ENCODE measurements around the gene CCDC77. TPM values are rescaled to one million over a fixed set of nuclear protein-coding genes. Genes with fewer than 3 reads are reported as not detected.

The CCDC77 gene
- total RNA-seq, 4 donors from 2014 or later: 3.4 to 18.3 (median 5.7) TPM

DNA sequence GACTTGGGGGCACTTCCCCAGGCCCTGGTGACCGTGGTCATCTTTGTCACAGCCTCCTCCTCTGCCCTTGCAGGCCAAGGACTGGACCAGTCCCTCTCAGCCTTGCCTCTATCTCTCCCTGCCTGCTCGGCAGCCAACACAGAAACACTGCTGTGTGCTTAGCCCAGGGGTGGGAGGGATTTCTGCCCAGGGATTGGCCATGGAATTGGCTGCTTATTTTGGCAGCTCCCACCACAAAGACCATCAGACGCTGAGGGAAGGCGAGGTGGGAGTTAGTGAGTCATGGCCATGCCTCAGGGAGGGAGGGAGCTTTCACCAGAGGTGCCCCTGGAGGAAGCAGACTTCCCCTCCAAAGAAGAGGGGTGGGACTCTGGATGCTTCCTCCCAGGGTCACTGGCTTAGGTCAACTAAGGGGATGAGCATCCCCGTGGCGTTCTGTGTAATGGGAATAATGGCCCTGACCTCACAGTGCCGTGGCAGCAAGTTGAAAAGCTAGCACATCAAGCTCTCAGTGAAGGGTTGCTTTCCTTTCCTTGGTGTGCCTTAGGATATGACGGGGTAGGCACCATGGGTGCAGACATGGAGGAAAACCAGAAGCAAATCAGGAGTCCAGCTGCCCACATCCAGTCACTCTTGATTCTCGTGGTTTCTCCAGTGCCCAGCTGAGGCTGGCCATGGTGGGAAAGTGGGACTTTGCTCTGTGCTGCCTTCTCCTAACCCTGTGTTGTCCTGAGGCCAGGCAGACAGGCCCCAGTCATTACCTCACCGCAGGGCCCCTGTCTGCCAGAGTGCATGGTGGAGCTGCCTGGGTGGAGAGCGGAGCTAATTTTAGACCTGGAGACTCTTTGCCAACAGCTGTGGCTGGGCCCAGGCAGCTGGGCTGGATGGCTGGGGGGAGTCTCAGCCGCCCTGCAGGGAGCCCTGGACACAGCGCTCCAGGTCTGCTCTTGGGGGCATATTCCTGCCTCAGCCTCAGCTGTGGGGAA is 79.7 kb downstream of the CCDC77 start:
- 40 to 41% methylated on average over 13 of the region's 13 CpGs for WGBS, 2 donors

DNA sequence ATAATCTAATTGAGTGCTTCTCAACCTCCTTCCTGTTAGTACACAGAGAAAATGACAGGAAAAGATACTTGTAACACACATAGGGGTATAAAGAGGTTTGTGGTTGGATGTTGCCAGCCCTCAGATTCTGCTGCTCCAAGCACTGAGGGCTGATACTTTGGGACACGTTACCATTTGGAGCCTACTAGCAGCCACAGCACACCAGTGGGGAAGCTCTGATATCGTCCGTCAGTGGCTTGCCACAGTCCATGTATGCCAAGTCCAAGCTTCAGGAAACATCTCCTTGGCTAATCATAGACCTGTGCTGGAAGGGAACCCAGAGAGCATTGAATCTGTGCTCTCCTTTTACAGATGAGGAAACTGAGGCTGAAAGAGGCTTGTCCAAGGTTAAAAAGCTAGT is 80.6 kb downstream of the CCDC77 start:
- peak in 1 of 2 donors; percentile 39 for DNase-seq (ENCODE audit: low spot score in 2 of 2)
- TF ChIP-seq, protein P1, sequence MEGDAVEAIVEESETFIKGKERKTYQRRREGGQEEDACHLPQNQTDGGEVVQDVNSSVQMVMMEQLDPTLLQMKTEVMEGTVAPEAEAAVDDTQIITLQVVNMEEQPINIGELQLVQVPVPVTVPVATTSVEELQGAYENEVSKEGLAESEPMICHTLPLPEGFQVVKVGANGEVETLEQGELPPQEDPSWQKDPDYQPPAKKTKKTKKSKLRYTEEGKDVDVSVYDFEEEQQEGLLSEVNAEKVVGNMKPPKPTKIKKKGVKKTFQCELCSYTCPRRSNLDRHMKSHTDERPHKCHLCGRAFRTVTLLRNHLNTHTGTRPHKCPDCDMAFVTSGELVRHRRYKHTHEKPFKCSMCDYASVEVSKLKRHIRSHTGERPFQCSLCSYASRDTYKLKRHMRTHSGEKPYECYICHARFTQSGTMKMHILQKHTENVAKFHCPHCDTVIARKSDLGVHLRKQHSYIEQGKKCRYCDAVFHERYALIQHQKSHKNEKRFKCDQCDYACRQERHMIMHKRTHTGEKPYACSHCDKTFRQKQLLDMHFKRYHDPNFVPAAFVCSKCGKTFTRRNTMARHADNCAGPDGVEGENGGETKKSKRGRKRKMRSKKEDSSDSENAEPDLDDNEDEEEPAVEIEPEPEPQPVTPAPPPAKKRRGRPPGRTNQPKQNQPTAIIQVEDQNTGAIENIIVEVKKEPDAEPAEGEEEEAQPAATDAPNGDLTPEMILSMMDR (IDR thresholded peaks at IDR 0.05): no peak
- no peak for TF ChIP-seq POLR2A (IDR thresholded peaks at IDR 0.05)
- intact Hi-C loops (cut with DNase I; ENCODE audit: low total_unique reads): no loop called here
- 80 to 89% methylated on average over 3 of the region's 3 CpGs for WGBS, 2 donors
- no peak overlapping the region for H3K4me3 ChIP-seq (ENCODE audit: low read depth, poor library complexity, severe bottlenecking)

More for the DNA sequence above, 79.7 kb downstream of the CCDC77 start:
- H3K4me3 ChIP-seq (ENCODE audit: low read depth, poor library complexity, severe bottlenecking): no peak overlapping the region
- peak in 1 of 2 donors; percentile 81 for DNase-seq (ENCODE audit: low spot score in 2 of 2)
- intact Hi-C loops (cut with DNase I; ENCODE audit: low total_unique reads): no loop called here
- TF ChIP-seq, protein P1 (IDR thresholded peaks at IDR 0.05): no peak
- no peak for TF ChIP-seq POLR2A (IDR thresholded peaks at IDR 0.05)

DNA sequence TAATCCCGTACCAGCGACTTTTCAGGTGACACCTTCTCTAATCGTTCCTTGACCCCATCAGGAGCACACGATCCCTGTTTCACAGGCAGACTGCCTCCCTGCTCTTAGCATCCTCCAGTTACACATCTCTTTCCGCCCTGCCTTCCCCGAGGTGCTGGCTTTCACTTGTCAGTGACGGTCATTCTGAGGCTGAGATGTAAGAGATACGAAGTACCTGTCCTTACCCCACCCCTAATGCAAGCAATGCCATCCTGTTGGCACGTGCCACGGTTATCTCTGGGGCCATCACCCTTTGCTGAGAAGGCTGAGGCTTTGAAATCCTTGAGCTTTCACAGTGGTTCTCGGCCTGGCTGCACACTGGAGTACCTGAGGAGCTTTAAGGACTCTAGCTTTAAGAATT is 82.7 kb downstream of the CCDC77 start:
- DNase-seq (ENCODE audit: low spot score in 2 of 2): peak in 1 of 2 donors; percentile 67
- WGBS, 2 donors: 63 to 66% methylated on average over 11 of the region's 11 CpGs
- H3K4me3 ChIP-seq (ENCODE audit: low read depth, poor library complexity, severe bottlenecking): no peak overlapping the region
- intact Hi-C loops (cut with DNase I; ENCODE audit: low total_unique reads): no loop called here
- TF ChIP-seq, protein P1 (IDR thresholded peaks at IDR 0.05): no peak
- TF ChIP-seq POLR2A (IDR thresholded peaks at IDR 0.05): no peak

DNA sequence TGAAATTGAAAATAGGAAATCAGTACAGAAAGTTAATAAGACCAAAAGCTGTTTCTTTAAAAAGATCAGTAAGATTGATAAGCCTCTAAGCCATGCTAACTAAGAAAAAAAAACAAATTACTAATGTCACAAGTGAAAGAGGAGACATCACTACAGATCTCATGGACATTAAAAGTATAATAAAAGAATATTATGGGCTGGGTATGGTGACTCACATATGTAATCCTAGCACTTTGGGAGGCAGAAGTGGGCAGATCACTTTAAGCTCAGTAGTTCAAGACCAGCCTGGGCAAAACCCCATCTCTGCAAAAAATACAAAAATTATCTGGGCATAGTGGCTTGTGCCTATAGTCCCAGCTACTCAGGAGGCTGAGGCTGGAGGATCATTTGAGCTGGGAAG is 88.8 kb downstream of the CCDC77 start:
- intact Hi-C loops (cut with DNase I; ENCODE audit: low total_unique reads): no loop called here
- TF ChIP-seq POLR2A (IDR thresholded peaks at IDR 0.05): no peak
- TF ChIP-seq, protein P1 (IDR thresholded peaks at IDR 0.05): no peak
- DNase-seq (ENCODE audit: low spot score in 2 of 2): no peak
- no peak overlapping the region for H3K4me3 ChIP-seq (ENCODE audit: low read depth, poor library complexity, severe bottlenecking)

Other genes starting within 250 kb of the CCDC77 start
- gene SLC6A12, start 187.5 kb upstream of the CCDC77 start, total RNA-seq: under 1 TPM in 3 of 4 donors, not detected in 1; 0.30 to 0.74 (median 0.71) TPM
- not detected for gene SLC6A13, start 138.8 kb upstream of the CCDC77 start, total RNA-seq
- 10 to 100 TPM; 43.5 to 85.0 (median 67.0) TPM for gene KDM5A, start 12.3 kb upstream of the CCDC77 start, total RNA-seq
- 10 to 100 TPM; 35.8 to 65.4 (median 47.6) TPM for gene B4GALNT3, start 58.3 kb downstream of the CCDC77 start, total RNA-seq

Data from lower leg skin (tissue), 4 donors.